CD14-positive monocyte (primary cell): ENCODE results near the gene MSANTD3. TPM values are rescaled to one million over a fixed set of nuclear protein-coding genes. Genes with fewer than 3 reads are reported as not detected.

Experiments
- DNase-seq, 3 donors: peaks; one replicate each; pipeline ENCODE4 v3.0.0-alpha.2; 2011 to 2022
- H2AFZ ChIP-seq: 2 replicates; pipeline ENCODE4 v1.6.0; 2012; ENCODE audit warnings: mild to moderate bottlenecking, low read depth, low read length, inconsistent platforms; ENCODE audit not compliant: insufficient read depth, poor library complexity, severe bottlenecking
- H3K27ac ChIP-seq, 2 donors: 1 replicate in 1 of 2; 2 replicates in 1 of 2; pipeline ENCODE4 v1.5.1; 2012 to 2013; ENCODE audit warnings: low read length in 2 of 2, control low read depth in 1 of 2, inconsistent platforms in 1 of 2, low read depth in 1 of 2, mild to moderate bottlenecking in 1 of 2
- H3K27me3 ChIP-seq, 2 donors: one replicate each; pipeline versions ENCODE4 v1.6.0 to v1.6.1; 2011 to 2013; ENCODE audit warnings: low read length in 2 of 2; ENCODE audit not compliant: control insufficient read depth in 2 of 2, insufficient read depth in 2 of 2
- H3K36me3 ChIP-seq, 2 donors: replicated peaks in 1 of 2; 1 replicate in 1 of 2; 2 replicates in 1 of 2; pipeline versions ENCODE4 v1.5.1 to v1.6.1; 2012 to 2013; ENCODE audit warnings: low read length in 2 of 2, control low read depth in 1 of 2, inconsistent platforms in 1 of 2, mild to moderate bottlenecking in 1 of 2; ENCODE audit not compliant: insufficient read depth in 2 of 2, control insufficient read depth in 1 of 2
- H3K4me1 ChIP-seq, 2 donors: 1 replicate in 1 of 2; 2 replicates in 1 of 2; pipeline versions ENCODE4 v1.5.1 to v1.6.1; 2012 to 2013; ENCODE audit warnings: low read length in 2 of 2, control low read depth in 1 of 2, inconsistent platforms in 1 of 2, mild to moderate bottlenecking in 1 of 2, moderate library complexity in 1 of 2; ENCODE audit not compliant: insufficient read depth in 2 of 2, control insufficient read depth in 1 of 2
- H3K4me2 ChIP-seq: replicated peaks from 2 replicates; pipeline ENCODE3; 2012; ENCODE audit warnings: low read length, moderate library complexity, mild to moderate bottlenecking; ENCODE audit not compliant: poor library complexity, severe bottlenecking; ENCODE audit errors: extremely low read depth
- H3K4me3 ChIP-seq, 3 experiments: fragments of 200-600 bp in 1 of 3; sonication (generic) in 1 of 3; replicated peaks in 1 of 3; 1 replicate in 2 of 3; 2 replicates in 1 of 3; pipeline ENCODE4 v1.5.1; 2011 to 2013; ENCODE audit warnings: low read length in 3 of 3, mild to moderate bottlenecking in 3 of 3, control low read depth in 2 of 3, low read depth in 2 of 3, inconsistent platforms in 1 of 3, moderate library complexity in 1 of 3
- H3K79me2 ChIP-seq: 2 replicates; pipeline ENCODE4 v1.6.0; 2012; ENCODE audit warnings: mild to moderate bottlenecking, control low read depth, inconsistent platforms, low read length, moderate library complexity; ENCODE audit not compliant: insufficient read depth
- H3K9ac ChIP-seq: 2 replicates; pipeline ENCODE4 v1.6.0; 2017; ENCODE audit warnings: low read length, mild to moderate bottlenecking; ENCODE audit not compliant: insufficient read depth, poor library complexity, severe bottlenecking
- H3K9me3 ChIP-seq, 2 donors: replicated peaks in 1 of 2; 1 replicate in 1 of 2; 2 replicates in 1 of 2; pipeline versions ENCODE4 v1.5.1 to v1.6.1; 2012 to 2013; ENCODE audit warnings: low read length in 2 of 2, control low read depth in 1 of 2; ENCODE audit not compliant: control insufficient read depth in 1 of 2, insufficient read depth in 1 of 2
- H4K20me1 ChIP-seq: 2 replicates; pipeline ENCODE4 v1.6.0; 2012; ENCODE audit warnings: mild to moderate bottlenecking, low read length, control low read depth, moderate library complexity; ENCODE audit not compliant: insufficient read depth
- H3K27ac Mint-ChIP-seq, 7 donors: one replicate each; pipeline ENCODE4 v1.8.0; 2020; ENCODE audit warnings: mild to moderate bottlenecking in 7 of 7, mixed read lengths in 7 of 7, moderate library complexity in 6 of 7, inconsistent platforms in 2 of 7
- H3K27me3 Mint-ChIP-seq, 3 donors: one replicate each; pipeline ENCODE4 v1.8.0; 2021 to 2022; ENCODE audit warnings: low read depth in 3 of 3, mild to moderate bottlenecking in 3 of 3, mixed read lengths in 3 of 3, moderate library complexity in 3 of 3, inconsistent platforms in 1 of 3
- H3K36me3 Mint-ChIP-seq, 2 donors: one replicate each; pipeline ENCODE4 v1.8.0; 2020; ENCODE audit warnings: mixed read lengths in 2 of 2, inconsistent platforms in 1 of 2, mild to moderate bottlenecking in 1 of 2
- H3K4me1 Mint-ChIP-seq: one replicate; pipeline ENCODE4 v1.8.0; 2020; ENCODE audit warnings: mild to moderate bottlenecking, mixed read lengths
- H3K4me3 Mint-ChIP-seq, 2 donors: one replicate each; pipeline ENCODE4 v1.8.0; 2020; ENCODE audit warnings: mild to moderate bottlenecking in 2 of 2, mixed read lengths in 2 of 2, moderate library complexity in 1 of 2
- H3K9me3 Mint-ChIP-seq, 7 donors: one replicate each; pipeline ENCODE4 v1.8.0; 2020 to 2022; ENCODE audit warnings: mixed read lengths in 7 of 7, mild to moderate bottlenecking in 6 of 7, moderate library complexity in 6 of 7, inconsistent platforms in 2 of 7
- WGBS: methylation state at CpG from one replicate; pipeline ENCODE4 v1.1.5; 2013; ENCODE audit warnings: missing lambda C conversion rate; ENCODE audit not compliant: insufficient coverage; 5-methylcytosine and 5-hydroxymethylcytosine counted together
- intact Hi-C, 2 donors: fragments of 100-400 bp; cut with micrococcal nuclease; formaldehyde crosslinking; loops; one replicate each; pipeline versions ENCODE4 v1.15.0 to v1.15.1; 2023
- polyA plus RNA-seq, 3 donors: library from polyadenylated mRNA; depleted of rRNA in 1 of 3; unstranded in 2 of 3; stranded (reverse) in 1 of 3; fragments of 300-500 nt in 2 of 3; fragments of >200 nt in 1 of 3; fragmentation: Illumina TruSeq in 2 of 3; gene quantifications; 1 replicate in 2 of 3; 2 replicates in 1 of 3; pipeline ENCODE4 v1.2.3, GENCODE V29; 2012 to 2021
- TF ChIP-seq, protein P1 (sequence below): fragments of 200-600 bp; IDR thresholded peaks from one replicate; pipeline ENCODE4 v1.8.0; 2022; ENCODE audit warnings: antibody characterized with exemption, mild to moderate bottlenecking

MSANTD3 gene
- polyA plus RNA-seq, 3 donors = 0.82 to 1.7 (median 1.1) TPM

- H2AFZ ChIP-seq = no peak overlapping the region
- H3K27me3 ChIP-seq = peaks cover 0 to 8% of the 10 kb centered on the region in 2 donors
- H3K27me3 Mint-ChIP-seq = peaks cover 9 to 13% (median 10%) of the 10 kb centered on the region in 3 donors
- peaks cover 0 to 4% (median 0%) of the 10 kb centered on the region in 7 donors for H3K9me3 Mint-ChIP-seq
- no peaks in the 10 kb centered on the region for H4K20me1 ChIP-seq
- WGBS = 96% methylated on average over 5 of the region's 5 CpGs
- no peak overlapping the region for H3K27ac Mint-ChIP-seq
- H3K4me2 ChIP-seq = no peak overlapping the region
- no peaks in the 10 kb centered on the region for H3K79me2 ChIP-seq
- no peak overlapping the region for H3K9ac ChIP-seq
- no peak overlapping the region for H3K4me3 Mint-ChIP-seq
- no peak overlapping the region for H3K27ac ChIP-seq
- DNase-seq = no peak
- no peak overlapping the region for H3K4me3 ChIP-seq
- H3K4me1 ChIP-seq = peaks cover 12 to 16% of the 10 kb centered on the region in 2 donors
- H3K9me3 ChIP-seq = no peaks in the 10 kb centered on the region
- peaks cover 0 to 6% of the 10 kb centered on the region in 2 donors for H3K36me3 Mint-ChIP-seq
- H3K4me1 Mint-ChIP-seq = peaks cover 15% of the 10 kb centered on the region
- intact Hi-C loops = no loop called here
- H3K36me3 ChIP-seq = no peaks in the 10 kb centered on the region
- TF ChIP-seq, protein P1, sequence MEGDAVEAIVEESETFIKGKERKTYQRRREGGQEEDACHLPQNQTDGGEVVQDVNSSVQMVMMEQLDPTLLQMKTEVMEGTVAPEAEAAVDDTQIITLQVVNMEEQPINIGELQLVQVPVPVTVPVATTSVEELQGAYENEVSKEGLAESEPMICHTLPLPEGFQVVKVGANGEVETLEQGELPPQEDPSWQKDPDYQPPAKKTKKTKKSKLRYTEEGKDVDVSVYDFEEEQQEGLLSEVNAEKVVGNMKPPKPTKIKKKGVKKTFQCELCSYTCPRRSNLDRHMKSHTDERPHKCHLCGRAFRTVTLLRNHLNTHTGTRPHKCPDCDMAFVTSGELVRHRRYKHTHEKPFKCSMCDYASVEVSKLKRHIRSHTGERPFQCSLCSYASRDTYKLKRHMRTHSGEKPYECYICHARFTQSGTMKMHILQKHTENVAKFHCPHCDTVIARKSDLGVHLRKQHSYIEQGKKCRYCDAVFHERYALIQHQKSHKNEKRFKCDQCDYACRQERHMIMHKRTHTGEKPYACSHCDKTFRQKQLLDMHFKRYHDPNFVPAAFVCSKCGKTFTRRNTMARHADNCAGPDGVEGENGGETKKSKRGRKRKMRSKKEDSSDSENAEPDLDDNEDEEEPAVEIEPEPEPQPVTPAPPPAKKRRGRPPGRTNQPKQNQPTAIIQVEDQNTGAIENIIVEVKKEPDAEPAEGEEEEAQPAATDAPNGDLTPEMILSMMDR = no peak
Measured at GRCh38 chr9:100430286-100430940, 3.5 kb downstream of the MSANTD3 start.

DNA sequence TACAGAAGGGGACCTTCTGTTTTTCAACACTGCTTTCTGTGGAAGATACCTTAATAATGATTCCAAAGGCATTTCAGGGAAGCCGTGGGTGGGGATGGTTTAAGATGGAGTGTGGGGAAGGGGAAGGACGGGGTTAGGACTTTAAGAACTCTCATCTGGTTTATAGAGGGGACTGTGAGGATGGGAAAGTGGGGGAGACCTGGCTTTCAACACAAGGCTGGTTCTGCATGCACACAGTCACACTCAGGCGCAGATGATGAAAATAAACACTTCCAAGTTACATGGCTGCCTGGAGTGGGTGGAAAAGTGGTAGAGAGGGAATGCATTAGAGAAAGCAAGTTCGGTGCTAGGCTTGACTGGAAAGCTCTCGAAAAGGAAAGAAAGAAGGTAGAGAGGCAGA, 4.9 kb downstream of the MSANTD3 start:
- TF ChIP-seq, protein P1 = no peak
- peaks cover 0 to 6% (median 3%) of the 10 kb centered on the region in 3 donors for H3K27me3 Mint-ChIP-seq
- intact Hi-C loops = no loop called here
- H3K36me3 Mint-ChIP-seq = peaks cover 0 to 2% of the 10 kb centered on the region in 2 donors
- H3K4me1 Mint-ChIP-seq = peaks cover 7% of the 10 kb centered on the region
- H3K9me3 ChIP-seq = no peaks in the 10 kb centered on the region
- no peak for DNase-seq
- no peak overlapping the region for H3K27ac Mint-ChIP-seq
- no peak overlapping the region for H3K27ac ChIP-seq
- no peaks in the 10 kb centered on the region for H3K79me2 ChIP-seq
- no peaks in the 10 kb centered on the region for H3K9me3 Mint-ChIP-seq
- no CpG with 5 or more reads among the region's 5 CpGs for WGBS
- H3K4me2 ChIP-seq = no peak overlapping the region
- H3K4me1 ChIP-seq = peaks cover 7 to 10% of the 10 kb centered on the region in 2 donors
- H3K4me3 Mint-ChIP-seq = no peak overlapping the region
- H3K9ac ChIP-seq = no peak overlapping the region
- no peaks in the 10 kb centered on the region for H4K20me1 ChIP-seq
- no peaks in the 10 kb centered on the region for H3K36me3 ChIP-seq
- no peaks in the 10 kb centered on the region for H3K27me3 ChIP-seq
- no peak overlapping the region for H3K4me3 ChIP-seq
- no peak overlapping the region for H2AFZ ChIP-seq
